ENCODE measurements around the gene TMEM184B. TPM values are rescaled to one million over a fixed set of nuclear protein-coding genes. Genes with fewer than 3 reads are reported as not detected.

Gene TMEM184B
- total and polyA plus RNA-seq, 10 of the 15 experiments (the other 5 are each of a cell fraction or from before 2014, with no cell fraction given): 0.56 to 22.4 (median 7.9) TPM

DNA sequence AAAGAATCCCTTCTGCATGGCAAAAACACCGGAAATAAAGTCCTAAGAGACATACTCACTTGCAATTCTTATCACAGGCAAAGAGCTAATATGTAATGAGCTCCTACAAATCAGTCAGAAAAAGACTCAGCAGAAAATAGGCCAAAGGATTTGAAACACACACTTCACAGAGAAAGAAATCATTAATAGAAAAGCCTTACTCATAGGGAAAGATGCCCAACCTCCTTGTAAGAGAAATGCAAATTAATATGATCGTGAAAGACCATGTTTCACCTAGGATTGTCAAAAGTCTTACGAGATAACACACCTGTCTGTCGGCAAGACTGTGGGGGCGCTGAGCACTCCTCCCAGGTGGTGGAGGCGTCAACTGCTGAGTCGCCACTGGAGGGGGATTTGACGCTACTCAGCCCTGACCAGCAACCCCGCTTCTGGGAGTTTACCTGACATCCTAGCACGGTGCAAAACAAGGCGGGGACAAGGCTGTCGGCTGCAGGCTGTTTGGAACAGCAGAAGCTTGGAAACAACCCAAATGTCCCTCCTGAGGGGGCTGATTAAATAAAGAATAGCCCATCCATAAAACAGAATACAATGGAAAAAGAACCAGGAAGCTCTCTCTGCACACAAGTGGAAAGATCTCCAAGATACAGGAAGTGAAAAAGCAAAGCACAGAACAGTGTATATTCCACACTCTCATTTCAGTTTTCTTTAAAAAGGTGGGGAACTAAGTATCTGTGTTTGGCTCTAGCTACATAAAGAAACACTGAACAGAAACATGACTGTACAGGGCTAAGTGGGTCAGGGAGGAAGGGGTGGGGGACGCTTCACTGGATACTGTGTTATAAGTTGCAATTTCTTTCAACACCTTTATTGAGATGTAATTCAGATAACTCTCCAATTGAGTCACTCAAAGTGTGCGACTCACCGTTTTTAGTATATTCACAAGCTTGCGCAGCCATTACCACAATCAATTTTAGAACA lies 33.0 kb upstream of the TMEM184B start (continued):
- TF ChIP-seq, protein P1, sequence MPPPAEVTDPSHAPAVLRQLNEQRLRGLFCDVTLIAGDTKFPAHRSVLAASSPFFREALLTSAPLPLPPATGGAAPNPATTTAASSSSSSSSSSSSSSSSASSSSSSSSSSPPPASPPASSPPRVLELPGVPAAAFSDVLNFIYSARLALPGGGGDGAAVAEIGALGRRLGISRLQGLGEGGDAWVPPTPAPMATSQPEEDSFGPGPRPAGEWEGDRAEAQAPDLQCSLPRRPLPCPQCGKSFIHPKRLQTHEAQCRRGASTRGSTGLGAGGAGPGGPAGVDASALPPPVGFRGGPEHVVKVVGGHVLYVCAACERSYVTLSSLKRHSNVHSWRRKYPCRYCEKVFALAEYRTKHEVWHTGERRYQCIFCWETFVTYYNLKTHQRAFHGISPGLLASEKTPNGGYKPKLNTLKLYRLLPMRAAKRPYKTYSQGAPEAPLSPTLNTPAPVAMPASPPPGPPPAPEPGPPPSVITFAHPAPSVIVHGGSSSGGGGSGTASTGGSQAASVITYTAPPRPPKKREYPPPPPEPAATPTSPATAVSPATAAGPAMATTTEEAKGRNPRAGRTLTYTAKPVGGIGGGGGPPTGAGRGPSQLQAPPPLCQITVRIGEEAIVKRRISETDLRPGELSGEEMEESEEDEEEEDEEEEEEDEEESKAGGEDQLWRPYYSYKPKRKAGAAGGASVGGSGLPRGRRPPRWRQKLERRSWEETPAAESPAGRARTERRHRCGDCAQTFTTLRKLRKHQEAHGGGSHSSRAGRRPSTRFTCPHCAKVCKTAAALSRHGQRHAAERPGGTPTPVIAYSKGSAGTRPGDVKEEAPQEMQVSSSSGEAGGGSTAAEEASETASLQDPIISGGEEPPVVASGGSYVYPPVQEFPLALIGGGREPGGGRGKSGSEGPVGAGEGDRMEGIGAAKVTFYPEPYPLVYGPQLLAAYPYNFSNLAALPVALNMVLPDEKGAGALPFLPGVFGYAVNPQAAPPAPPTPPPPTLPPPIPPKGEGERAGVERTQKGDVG (CRISPR knock-in tag; IDR thresholded peaks at IDR 0.05): no peak
- TF ChIP-seq NFYB (IDR thresholded peaks at IDR 0.05; ENCODE audit: insufficient read depth, low read depth, low read length) (no peak), FOXM1 (IDR thresholded peaks at IDR 0.05; ENCODE audit: low read depth, low read length) (no peak), NR2F1 (conservative IDR thresholded peaks at IDR 0.05) (peak; percentile 89), MEF2A (IDR thresholded peaks at IDR 0.05; ENCODE audit: insufficient read depth, low read depth, low read length) (0 out of 2 replicates have a peak, but pooled peaks have one; percentile 32), FOXK2 (IDR thresholded peaks at IDR 0.05) (no peak), IKZF1 (conservative IDR thresholded peaks at IDR 0.05) (peak; percentile 85), TCF7 (IDR thresholded peaks at IDR 0.05; ENCODE audit: borderline replicate concordance) (no peak), MYB (IDR thresholded peaks at IDR 0.05; ENCODE audit: borderline replicate concordance, low read depth, low read length) (0 out of 2 replicates have a peak, but pooled peaks have one; percentile 21), RB1 (IDR thresholded peaks at IDR 0.05; ENCODE audit: borderline replicate concordance) (no peak), ASH2L (IDR thresholded peaks at IDR 0.05; ENCODE audit: borderline replicate concordance, low read depth) (no peak), POLR2A (IDR thresholded peaks at IDR 0.05; ENCODE audit: low read depth, low read length) (peak; percentile 22; the same call in 1 of the 2 replicates), MTA3 (IDR thresholded peaks at IDR 0.05; ENCODE audit: borderline replicate concordance, low read length) (peak; percentile 37; the same call in 1 of the 2 replicates), LARP7 (IDR thresholded peaks at IDR 0.05) (no peak), NR2C2 (IDR thresholded peaks at IDR 0.05; ENCODE audit: borderline replicate concordance, control insufficient read depth, insufficient read length, low read depth) (no peak)
- TF ChIP-seq, protein P2, sequence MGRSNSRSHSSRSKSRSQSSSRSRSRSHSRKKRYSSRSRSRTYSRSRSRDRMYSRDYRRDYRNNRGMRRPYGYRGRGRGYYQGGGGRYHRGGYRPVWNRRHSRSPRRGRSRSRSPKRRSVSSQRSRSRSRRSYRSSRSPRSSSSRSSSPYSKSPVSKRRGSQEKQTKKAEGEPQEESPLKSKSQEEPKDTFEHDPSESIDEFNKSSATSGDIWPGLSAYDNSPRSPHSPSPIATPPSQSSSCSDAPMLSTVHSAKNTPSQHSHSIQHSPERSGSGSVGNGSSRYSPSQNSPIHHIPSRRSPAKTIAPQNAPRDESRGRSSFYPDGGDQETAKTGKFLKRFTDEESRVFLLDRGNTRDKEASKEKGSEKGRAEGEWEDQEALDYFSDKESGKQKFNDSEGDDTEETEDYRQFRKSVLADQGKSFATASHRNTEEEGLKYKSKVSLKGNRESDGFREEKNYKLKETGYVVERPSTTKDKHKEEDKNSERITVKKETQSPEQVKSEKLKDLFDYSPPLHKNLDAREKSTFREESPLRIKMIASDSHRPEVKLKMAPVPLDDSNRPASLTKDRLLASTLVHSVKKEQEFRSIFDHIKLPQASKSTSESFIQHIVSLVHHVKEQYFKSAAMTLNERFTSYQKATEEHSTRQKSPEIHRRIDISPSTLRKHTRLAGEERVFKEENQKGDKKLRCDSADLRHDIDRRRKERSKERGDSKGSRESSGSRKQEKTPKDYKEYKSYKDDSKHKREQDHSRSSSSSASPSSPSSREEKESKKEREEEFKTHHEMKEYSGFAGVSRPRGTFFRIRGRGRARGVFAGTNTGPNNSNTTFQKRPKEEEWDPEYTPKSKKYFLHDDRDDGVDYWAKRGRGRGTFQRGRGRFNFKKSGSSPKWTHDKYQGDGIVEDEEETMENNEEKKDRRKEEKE (IDR thresholded peaks at IDR 0.05): no peak
- TF ChIP-seq, protein P3, sequence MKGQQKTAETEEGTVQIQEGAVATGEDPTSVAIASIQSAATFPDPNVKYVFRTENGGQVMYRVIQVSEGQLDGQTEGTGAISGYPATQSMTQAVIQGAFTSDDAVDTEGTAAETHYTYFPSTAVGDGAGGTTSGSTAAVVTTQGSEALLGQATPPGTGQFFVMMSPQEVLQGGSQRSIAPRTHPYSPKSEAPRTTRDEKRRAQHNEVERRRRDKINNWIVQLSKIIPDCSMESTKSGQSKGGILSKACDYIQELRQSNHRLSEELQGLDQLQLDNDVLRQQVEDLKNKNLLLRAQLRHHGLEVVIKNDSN (IDR thresholded peaks at IDR 0.05; ENCODE audit: borderline replicate concordance, extremely low read length, insufficient read depth, low read depth, low read length): no peak
- TF ChIP-seq, protein P4, sequence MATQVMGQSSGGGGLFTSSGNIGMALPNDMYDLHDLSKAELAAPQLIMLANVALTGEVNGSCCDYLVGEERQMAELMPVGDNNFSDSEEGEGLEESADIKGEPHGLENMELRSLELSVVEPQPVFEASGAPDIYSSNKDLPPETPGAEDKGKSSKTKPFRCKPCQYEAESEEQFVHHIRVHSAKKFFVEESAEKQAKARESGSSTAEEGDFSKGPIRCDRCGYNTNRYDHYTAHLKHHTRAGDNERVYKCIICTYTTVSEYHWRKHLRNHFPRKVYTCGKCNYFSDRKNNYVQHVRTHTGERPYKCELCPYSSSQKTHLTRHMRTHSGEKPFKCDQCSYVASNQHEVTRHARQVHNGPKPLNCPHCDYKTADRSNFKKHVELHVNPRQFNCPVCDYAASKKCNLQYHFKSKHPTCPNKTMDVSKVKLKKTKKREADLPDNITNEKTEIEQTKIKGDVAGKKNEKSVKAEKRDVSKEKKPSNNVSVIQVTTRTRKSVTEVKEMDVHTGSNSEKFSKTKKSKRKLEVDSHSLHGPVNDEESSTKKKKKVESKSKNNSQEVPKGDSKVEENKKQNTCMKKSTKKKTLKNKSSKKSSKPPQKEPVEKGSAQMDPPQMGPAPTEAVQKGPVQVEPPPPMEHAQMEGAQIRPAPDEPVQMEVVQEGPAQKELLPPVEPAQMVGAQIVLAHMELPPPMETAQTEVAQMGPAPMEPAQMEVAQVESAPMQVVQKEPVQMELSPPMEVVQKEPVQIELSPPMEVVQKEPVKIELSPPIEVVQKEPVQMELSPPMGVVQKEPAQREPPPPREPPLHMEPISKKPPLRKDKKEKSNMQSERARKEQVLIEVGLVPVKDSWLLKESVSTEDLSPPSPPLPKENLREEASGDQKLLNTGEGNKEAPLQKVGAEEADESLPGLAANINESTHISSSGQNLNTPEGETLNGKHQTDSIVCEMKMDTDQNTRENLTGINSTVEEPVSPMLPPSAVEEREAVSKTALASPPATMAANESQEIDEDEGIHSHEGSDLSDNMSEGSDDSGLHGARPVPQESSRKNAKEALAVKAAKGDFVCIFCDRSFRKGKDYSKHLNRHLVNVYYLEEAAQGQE (IDR thresholded peaks at IDR 0.05; ENCODE audit: low read depth, low read length): no peak

Measured in GM12878 (cell line).